GM19397 (cell line): ENCODE data around the gene POR.

Experiments
- ATAC-seq: cut with Tn5 transposase; IDR thresholded peaks from one replicate; pipeline ENCODE4 v1.9.1; 2021; ENCODE audit warnings: mild to moderate bottlenecking, moderate library complexity; ENCODE audit not compliant: unreplicated experiment

Gene POR

GRCh38 chr7:75915416-75916156 is 631 bp downstream of the POR start:
- no peak for ATAC-seq

- ATAC-seq, result no peak
Observed at GRCh38 chr7:75916259-75916658, 1.3 kb downstream of the POR start.

DNA sequence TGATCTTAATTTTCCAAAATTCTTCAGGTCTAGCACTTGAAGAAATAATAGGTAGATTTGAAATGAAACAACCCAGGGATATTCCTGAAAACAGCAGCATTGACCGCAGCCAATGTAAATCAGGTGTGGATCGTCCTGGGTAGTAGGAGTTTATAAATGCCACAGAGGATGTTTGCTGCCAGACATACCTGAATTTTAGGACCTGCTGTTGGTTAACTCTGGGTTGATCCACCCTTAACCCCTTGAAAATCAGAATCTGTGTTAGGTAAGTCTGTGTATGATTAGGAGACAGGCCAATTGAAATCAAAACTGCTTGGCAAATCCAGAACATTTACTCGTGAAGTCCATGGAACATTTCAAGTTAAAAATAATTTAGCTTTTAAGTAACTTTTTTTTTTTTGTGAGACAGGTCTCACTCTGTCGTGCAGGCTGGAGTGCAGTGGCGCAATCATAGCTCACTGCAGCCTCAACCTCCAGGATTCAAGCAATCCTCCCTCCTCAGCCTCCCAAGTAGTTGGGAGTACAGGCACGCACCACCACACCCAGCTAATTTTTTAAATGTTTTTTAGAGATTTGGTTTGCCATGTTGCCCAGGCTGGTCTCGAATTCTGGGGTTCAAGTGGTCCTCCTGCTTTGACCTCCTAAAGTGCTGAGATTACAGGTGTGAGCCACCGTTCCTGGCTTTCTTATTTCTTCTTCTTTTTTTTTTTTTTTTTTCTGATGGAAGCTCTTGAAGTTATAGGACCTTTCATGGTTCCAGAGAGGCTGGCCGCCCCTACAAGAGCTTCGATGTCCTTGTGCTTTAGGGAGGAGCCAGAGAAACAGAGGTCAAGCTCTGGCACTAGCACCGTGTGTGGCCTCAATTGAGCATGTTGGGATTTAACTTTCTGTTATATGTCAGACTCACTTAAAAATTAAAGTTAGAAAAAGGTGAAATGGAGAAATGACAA is 2.0 kb downstream of the POR start:
- no peak for ATAC-seq

DNA sequence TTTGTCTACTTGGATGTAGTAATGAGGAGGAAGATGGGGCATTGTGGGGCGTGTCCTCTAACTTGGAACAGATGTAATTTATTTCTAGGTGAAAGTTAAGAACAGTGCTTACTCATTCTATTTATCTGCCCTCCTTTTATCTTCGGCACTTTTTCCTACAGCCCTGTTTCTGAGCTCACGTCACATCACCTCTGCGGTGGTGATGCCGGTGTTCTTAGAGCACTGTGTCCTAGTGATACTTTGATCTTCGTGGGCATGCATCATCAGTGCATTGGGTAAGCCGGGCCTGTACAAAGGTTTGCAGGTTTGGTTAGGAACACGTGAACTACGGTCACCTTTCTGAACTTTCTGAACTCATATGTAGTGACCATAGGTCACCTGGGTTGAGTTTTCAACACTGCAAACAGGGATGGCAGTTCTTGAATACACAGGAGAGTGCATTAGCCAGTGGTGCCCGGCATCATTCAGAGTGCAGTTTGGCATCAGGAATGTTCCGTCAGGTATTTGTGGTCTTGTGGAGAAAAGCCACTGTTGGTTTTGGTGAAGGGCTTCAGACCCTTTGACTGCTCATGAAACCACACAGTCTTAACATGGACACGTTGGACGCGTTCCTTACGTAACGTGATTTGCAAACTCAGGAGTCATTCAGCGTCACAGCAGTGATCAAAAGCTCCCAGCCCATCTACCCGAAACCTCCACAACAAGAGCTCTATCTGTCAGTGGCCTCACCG is 5.6 kb downstream of the POR start:
- ATAC-seq, result no peak

DNA sequence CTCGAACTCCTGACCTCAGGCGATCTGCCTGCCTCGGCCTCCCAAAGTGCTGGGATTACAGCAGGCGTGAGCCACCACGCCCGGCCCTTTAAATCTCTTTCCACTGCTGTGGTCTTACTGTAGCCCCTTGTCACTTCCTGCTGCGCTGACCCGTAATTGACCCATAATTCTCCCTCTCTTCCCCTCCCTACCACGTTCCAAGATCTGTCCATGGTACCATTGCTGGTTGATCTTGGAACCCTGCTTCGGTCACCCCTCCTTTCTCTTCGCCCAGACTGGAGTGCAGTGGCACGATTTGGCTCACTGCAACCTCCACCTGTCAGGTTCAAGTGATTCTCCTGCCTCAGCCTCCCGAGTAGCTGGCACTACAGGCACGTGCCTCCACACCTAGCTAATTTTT is 6.5 kb downstream of the POR start:
- ATAC-seq, result no peak

DNA sequence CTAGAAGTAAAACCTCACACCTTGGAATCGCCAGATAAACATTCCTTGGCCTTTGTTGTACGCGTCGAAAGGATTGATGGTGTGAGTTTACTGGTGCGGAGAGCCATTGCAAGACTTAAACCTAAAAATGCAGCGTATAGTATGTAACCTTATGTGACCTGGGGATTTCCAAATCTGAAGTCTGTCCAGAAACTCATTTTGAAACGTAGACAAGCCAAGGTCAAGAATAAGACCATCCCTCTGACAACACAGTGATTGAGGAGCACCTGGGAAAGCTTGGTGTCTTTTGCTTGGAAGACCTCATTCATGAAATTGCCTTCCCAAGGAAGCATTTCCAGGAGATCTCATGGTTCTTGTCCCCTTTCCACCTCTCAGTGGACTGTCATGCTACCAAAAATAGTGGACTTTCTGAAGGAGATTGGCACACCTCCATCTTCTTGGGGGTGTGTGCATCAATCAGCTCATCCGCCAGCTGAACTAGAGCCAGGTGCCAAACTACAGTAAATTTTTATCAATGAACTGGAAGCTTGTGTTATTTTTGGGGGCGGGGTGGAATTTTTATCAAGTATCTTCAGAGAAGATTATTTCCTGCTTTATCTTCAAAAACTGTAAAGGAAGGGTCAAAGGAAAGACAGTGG is 8.1 kb downstream of the POR start:
- ATAC-seq, result no peak

DNA sequence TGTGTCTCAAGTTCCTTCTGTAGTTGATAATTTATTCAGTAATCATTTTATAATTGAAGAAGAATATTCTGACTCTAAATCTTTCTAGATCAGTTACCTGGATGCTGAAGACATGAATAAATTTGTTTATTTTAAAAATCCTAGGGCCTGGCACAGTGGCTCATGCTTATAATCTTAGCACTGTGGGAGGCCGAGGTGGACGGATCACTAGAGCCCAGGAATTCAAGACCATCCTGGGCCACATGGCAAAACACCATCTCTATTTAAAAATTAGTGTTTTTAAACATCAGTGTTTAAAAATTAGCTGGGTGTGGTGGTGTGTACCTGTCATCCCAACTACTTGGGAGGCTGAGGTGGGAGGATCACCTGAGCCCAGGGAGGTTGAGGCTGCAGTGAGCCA is 9.3 kb downstream of the POR start:
- no peak for ATAC-seq

- ATAC-seq, result no peak
Observed at GRCh38 chr7:75924889-75925288, 9.9 kb downstream of the POR start.

DNA sequence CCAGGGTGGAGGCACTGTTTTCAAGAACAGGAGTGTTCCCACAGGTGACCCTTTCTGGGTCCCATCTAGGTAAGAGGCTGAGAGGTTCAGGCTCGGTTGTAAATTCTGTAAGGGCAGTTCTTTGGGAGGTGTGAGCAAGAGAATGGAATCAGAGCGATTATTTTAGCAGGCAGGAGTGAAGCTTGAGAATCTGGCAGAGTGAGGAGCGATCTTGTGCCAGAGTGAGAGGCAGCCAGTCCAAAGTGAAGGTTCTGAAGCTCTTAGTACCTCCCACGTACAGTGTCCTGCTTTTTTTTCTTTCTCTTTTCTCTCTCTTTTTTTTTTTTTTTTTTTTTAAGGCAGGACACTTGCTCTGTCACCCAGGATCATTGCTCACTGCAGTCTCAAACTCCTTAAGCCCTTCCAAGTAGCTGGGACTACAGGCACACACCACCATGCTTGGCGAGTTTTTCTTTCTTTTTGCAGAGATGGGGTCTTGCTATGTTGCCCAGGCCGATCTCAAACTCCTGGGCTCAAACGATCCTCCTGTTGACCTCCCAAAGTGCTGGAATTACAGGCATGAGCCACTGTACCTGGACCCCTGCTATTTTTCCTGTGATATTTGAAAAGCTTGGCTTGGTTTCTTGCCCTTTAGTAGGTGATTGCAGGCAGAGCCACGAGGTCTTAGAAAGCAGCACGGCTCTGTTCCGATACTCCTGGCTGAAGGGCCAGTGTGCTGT is 10.9 kb downstream of the POR start:
- ATAC-seq, result no peak

DNA sequence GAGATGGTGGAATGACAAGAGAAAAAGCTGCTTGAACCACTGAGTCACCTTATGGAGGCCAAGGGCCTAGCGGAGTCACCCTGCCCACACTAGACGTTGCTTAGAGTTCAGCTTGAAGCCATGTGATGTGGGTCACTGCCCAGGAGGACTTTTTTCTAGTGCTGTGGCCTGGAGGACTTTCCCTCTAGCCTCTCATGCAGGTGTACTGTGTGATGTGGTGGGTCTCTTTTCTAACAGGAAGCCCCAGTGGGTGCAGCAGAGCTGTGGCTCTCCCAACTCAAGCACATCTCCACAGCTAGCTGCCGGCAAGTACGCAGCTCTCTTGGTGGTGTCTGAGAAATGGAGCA is 13.6 kb downstream of the POR start:
- ATAC-seq, result peak; percentile 67

DNA sequence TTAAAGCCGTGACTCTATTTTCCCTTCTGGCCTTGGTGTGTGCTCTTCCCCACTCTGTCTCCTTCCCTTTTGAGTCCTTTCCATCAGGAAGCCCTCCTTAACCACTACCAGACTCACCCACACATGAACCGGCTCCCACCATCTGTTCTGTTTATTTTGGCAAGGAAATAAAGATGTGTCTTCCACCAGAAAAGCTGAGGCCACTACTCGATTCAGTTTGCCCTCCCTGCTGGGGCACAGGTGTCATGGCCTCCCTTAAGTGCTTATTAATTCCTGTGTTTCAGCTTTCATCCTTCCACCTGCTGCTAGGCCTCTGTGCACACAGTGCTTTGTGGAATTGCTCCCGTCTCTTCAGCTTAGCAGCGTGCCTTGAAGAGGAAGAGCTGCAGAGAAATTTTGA is 16.7 kb downstream of the POR start:
- no peak for ATAC-seq

GRCh38 chr7:75937958-75938786 is 23.2 kb downstream of the POR start:
- no peak for ATAC-seq

GRCh38 chr7:75938921-75939320 is 24.0 kb downstream of the POR start:
- no peak for ATAC-seq

GRCh38 chr7:75943864-75944263 is 28.9 kb downstream of the POR start:
- ATAC-seq, result no peak

GRCh38 chr7:75944507-75944906 is 29.6 kb downstream of the POR start:
- ATAC-seq, result no peak

- ATAC-seq, result no peak
Observed at GRCh38 chr7:75945297-75946168, 30.6 kb downstream of the POR start.

- ATAC-seq, result no peak
Observed at GRCh38 chr7:75946207-75946855, 31.4 kb downstream of the POR start.

- no peak for ATAC-seq
Observed at GRCh38 chr7:75948179-75948578, 33.2 kb downstream of the POR start.
